KMS-11 (cell line): ENCODE data around the gene NSD1.

Experiments used
- H2AFZ ChIP-seq: fragments of 200-600 bp; sonication (generic); 2 replicates; pipeline ENCODE4 v1.6.1; 2016; ENCODE audit warnings: antibody characterized with exemption, mixed run types, low read depth
- H3K27ac ChIP-seq: fragments of 200-600 bp; sonication (generic); 2 replicates; pipeline ENCODE4 v1.6.1; 2016; ENCODE audit warnings: mild to moderate bottlenecking, mixed run types
- H3K27me3 ChIP-seq: fragments of 200-600 bp; sonication (generic); 2 replicates; pipeline ENCODE4 v1.6.1; 2017; ENCODE audit warnings: mild to moderate bottlenecking, low read depth, mixed run types, moderate library complexity; ENCODE audit not compliant: insufficient read depth
- H3K36me3 ChIP-seq: fragments of 200-600 bp; sonication (generic); 2 replicates; pipeline ENCODE4 v1.6.1; 2017; ENCODE audit warnings: mild to moderate bottlenecking, mixed run types; ENCODE audit not compliant: insufficient read depth
- H3K4me1 ChIP-seq: fragments of 200-600 bp; sonication (generic); 2 replicates; pipeline ENCODE4 v1.6.1; 2016; ENCODE audit warnings: mild to moderate bottlenecking, low read depth, mixed run types; ENCODE audit not compliant: poor library complexity, severe bottlenecking
- H3K4me2 ChIP-seq: fragments of 200-600 bp; sonication (generic); 2 replicates; pipeline ENCODE4 v1.7.0; 2016; ENCODE audit warnings: mild to moderate bottlenecking, mixed run types
- H3K4me3 ChIP-seq: fragments of 200-600 bp; sonication (generic); IDR thresholded peaks from 2 replicates; pipeline ENCODE4 v1.6.1; 2017; ENCODE audit warnings: low read depth, low read length, mixed read lengths; ENCODE audit not compliant: insufficient read depth
- H3K79me2 ChIP-seq: fragments of 200-600 bp; sonication (generic); 2 replicates; pipeline ENCODE4 v1.6.1; 2016; ENCODE audit warnings: low read depth, mixed run types; ENCODE audit not compliant: insufficient read depth
- H3K9ac ChIP-seq: fragments of 200-600 bp; sonication (generic); 2 replicates; pipeline ENCODE4 v1.6.1; 2016; ENCODE audit warnings: mild to moderate bottlenecking, mixed run types
- H4K20me1 ChIP-seq: fragments of 200-600 bp; sonication (generic); 2 replicates; pipeline ENCODE4 v1.6.1; 2016; ENCODE audit warnings: mild to moderate bottlenecking, mixed run types; ENCODE audit not compliant: insufficient read depth
- TF ChIP-seq, protein P1 (sequence below): fragments of 200-600 bp; sonication (generic); conservative IDR thresholded peaks from 2 replicates; pipeline ENCODE4 v1.6.1; 2017; ENCODE audit warnings: low read depth, mild to moderate bottlenecking, antibody characterized with exemption, low read length, moderate library complexity, mixed read lengths

The NSD1 gene

DNA sequence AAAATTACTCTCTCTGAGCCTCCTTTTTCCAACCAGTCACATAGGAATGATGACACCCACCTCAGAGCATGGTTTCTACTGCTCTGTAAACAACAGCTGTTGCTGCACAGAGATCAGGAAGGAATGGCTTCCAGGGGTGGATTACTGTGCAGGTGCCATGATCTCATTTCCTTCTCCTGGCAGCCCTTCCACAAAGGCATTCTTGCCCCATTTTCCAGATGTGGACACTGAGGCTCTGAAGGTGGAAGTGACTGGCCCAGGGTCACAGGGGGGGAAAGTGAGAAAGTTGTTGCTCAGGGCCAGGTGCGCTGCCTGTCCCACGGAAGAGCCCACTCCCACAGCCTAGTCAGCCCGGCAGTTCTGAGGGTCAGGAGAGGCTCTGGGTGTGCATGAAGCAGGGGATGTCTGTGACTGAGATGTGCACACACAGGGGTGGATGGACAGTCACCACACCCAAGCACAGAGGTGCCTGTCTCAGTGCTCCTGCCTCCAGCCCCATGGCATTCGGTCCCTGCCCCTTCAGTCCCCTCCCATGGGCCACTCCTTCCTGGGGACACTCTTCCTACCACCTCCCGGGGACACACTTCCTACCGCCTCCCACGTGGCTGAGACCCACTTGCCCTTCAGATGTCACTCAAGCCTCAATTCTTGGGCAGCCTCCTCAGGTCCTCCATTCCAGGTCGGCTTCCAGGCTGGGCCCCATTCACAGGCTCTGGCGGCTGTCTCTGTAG is 29.9 kb upstream of the NSD1 start:
- H3K9ac ChIP-seq, result no peak overlapping the region
- no peaks in the 10 kb centered on the region for H3K27me3 ChIP-seq
- TF ChIP-seq, protein P1, sequence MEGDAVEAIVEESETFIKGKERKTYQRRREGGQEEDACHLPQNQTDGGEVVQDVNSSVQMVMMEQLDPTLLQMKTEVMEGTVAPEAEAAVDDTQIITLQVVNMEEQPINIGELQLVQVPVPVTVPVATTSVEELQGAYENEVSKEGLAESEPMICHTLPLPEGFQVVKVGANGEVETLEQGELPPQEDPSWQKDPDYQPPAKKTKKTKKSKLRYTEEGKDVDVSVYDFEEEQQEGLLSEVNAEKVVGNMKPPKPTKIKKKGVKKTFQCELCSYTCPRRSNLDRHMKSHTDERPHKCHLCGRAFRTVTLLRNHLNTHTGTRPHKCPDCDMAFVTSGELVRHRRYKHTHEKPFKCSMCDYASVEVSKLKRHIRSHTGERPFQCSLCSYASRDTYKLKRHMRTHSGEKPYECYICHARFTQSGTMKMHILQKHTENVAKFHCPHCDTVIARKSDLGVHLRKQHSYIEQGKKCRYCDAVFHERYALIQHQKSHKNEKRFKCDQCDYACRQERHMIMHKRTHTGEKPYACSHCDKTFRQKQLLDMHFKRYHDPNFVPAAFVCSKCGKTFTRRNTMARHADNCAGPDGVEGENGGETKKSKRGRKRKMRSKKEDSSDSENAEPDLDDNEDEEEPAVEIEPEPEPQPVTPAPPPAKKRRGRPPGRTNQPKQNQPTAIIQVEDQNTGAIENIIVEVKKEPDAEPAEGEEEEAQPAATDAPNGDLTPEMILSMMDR, result no peak

DNA sequence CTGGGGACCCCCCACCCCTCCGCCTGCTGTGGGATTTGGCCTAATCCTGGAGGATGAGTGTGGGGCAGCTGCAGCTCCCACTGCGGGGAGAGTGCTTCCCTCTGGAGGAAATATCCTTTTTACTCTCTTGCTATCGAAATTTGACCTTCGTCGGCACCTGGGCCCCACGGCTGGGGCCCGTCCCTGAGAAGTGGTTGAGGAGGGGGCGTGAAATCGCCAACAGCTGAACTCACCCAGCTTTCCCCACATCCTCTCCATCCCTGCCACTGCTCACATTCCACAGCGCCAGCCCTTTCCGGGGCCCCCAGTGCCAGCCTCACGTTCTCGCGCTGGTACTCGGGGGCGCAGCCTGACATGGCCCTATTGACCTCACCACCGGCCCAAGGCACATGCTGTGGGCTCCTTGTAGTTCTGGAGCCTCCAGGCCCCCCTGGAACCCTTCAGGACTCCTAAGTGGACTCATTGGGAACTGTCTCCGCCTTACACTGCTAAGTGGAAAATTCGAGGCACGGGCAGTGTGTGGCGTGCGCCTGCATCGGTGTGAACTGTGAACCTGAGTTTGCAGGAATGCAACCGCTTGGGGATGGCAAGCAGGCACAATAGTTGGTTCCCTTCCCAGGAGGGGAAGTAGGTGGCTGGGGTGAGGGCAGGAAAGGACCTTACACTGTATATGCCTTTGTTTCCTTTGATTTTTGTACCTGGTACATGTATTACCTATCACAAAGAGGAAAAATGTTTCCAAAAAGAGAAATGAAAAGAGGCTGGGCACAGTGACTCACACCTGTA is 27.7 kb upstream of the NSD1 start:
- Histone ChIP-seq H3K27me3 (no peaks in the 10 kb centered on the region), H4K20me1 (no peaks in the 10 kb centered on the region), H3K4me1 (peaks cover 9% of the 10 kb centered on the region), H3K4me3 (no peak overlapping the region), H3K9ac (no peak overlapping the region), H3K27ac (no peak overlapping the region), H3K36me3 (no peaks in the 10 kb centered on the region), H3K79me2 (no peaks in the 10 kb centered on the region), H3K4me2 (no peak overlapping the region), H2AFZ (no peak overlapping the region)
- TF ChIP-seq, protein P1, result no peak

More for the DNA sequence above, 29.9 kb upstream of the NSD1 start:
- no peak overlapping the region for H3K4me3 ChIP-seq
- no peak overlapping the region for H2AFZ ChIP-seq
- H3K4me2 ChIP-seq, result no peak overlapping the region
- H4K20me1 ChIP-seq, result no peaks in the 10 kb centered on the region
- H3K36me3 ChIP-seq, result no peaks in the 10 kb centered on the region
- no peaks in the 10 kb centered on the region for H3K79me2 ChIP-seq
- H3K4me1 ChIP-seq, result no peaks in the 10 kb centered on the region
- H3K27ac ChIP-seq, result no peak overlapping the region

DNA sequence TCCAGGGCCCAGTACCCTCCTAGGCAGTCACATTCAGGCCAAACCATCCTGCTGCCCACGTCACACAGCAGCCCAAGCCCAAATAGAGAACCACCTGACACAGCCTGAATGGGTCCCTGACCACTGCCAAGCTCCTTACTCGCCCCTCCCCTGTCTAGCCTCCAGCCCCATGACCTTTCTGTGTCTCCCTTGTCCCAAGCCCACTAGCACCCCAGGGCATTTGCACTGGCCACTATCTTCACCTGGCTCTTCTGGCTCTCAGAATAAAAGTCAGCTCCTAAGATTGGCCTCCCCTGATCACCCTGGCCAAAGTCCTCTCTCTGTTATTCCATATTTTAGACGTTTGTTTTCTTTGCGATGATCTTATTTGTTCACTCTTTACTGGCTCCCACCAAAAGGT is 26.4 kb upstream of the NSD1 start:
- no peak overlapping the region for H2AFZ ChIP-seq
- peaks cover 9% of the 10 kb centered on the region for H3K4me1 ChIP-seq
- H3K79me2 ChIP-seq, result no peaks in the 10 kb centered on the region
- H4K20me1 ChIP-seq, result no peaks in the 10 kb centered on the region
- no peaks in the 10 kb centered on the region for H3K36me3 ChIP-seq
- no peak overlapping the region for H3K4me2 ChIP-seq
- no peak overlapping the region for H3K9ac ChIP-seq
- H3K4me3 ChIP-seq, result no peak overlapping the region
- no peaks in the 10 kb centered on the region for H3K27me3 ChIP-seq
- TF ChIP-seq, protein P1, result no peak
- no peak overlapping the region for H3K27ac ChIP-seq

DNA sequence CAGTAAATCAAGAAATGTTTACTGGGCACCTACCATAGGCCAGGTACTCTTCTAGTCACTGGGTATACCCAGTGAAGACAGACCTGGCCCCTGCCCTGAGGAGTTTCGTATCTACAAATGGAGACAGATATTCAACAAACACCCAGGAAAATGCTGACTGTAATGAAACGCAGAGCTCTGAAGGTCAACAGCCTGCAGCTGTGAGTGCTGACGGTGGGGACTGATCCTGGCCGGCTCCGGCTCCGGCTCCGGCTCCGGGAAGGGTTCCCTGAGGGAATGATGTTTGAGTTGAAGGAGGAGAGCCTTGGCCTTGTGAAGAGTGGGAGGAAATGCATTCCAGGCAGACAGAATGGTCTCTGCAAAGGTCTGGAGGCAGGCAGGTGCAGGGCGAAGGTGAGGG is 23.8 kb upstream of the NSD1 start:
- Histone ChIP-seq H3K4me3 (no peak overlapping the region), H4K20me1 (no peaks in the 10 kb centered on the region), H3K4me1 (peaks cover 17% of the 10 kb centered on the region), H3K79me2 (no peaks in the 10 kb centered on the region), H2AFZ (peak overlapping the region; percentile 34; the same call in 1 of the 2 replicates), H3K36me3 (no peaks in the 10 kb centered on the region), H3K9ac (no peak overlapping the region), H3K27ac (no peak overlapping the region), H3K27me3 (no peaks in the 10 kb centered on the region), H3K4me2 (no peak overlapping the region)
- TF ChIP-seq, protein P1, result no peak
